HuH-7 (cell line): Measurements from ENCODE around the gene TRIP13.

Source experiments
- DNase-seq: peaks from one replicate; pipeline ENCODE4 v3.0.0; 2011; ENCODE audit warnings: low spot score

TRIP13 gene

GRCh38 chr5:854966-855743 is 37.5 kb upstream of the TRIP13 start:
- DNase-seq = no peak

GRCh38 chr5:855771-856530 is 36.7 kb upstream of the TRIP13 start:
- no peak for DNase-seq

- DNase-seq = no peak
Observed at GRCh38 chr5:856531-857425, 35.9 kb upstream of the TRIP13 start.

GRCh38 chr5:858726-859125 is 34.0 kb upstream of the TRIP13 start:
- DNase-seq = no peak

- no peak for DNase-seq
Observed at GRCh38 chr5:859391-859790, 33.3 kb upstream of the TRIP13 start.

- DNase-seq = no peak
Observed at GRCh38 chr5:859798-860296, 32.8 kb upstream of the TRIP13 start.

- DNase-seq = no peak
Observed at GRCh38 chr5:860506-861150, 32.1 kb upstream of the TRIP13 start.

- DNase-seq = no peak
Observed at GRCh38 chr5:861442-862366, 31.0 kb upstream of the TRIP13 start.

GRCh38 chr5:862367-863243 is 30.1 kb upstream of the TRIP13 start:
- DNase-seq = no peak

GRCh38 chr5:863244-863805 is 29.4 kb upstream of the TRIP13 start:
- no peak for DNase-seq

- no peak for DNase-seq
Observed at GRCh38 chr5:864492-865167, 28.1 kb upstream of the TRIP13 start.

- no peak for DNase-seq
Observed at GRCh38 chr5:865168-865521, 27.5 kb upstream of the TRIP13 start.

- DNase-seq = no peak
Observed at GRCh38 chr5:865771-866170, 26.9 kb upstream of the TRIP13 start.

GRCh38 chr5:867300-867870 is 25.3 kb upstream of the TRIP13 start:
- DNase-seq = no peak

GRCh38 chr5:868428-869135 is 24.1 kb upstream of the TRIP13 start:
- DNase-seq = no peak

GRCh38 chr5:870956-871355 is 21.7 kb upstream of the TRIP13 start:
- no peak for DNase-seq

- no peak for DNase-seq
Observed at GRCh38 chr5:871596-872298, 20.9 kb upstream of the TRIP13 start.
